PC-3 (cell line): ENCODE data around the gene YY1.

Experiments
- CTCF ChIP-seq: fragments of 300-600 bp; sonication (generic); conservative IDR thresholded peaks from 2 replicates; pipeline ENCODE4 v1.5.1; 2017; ENCODE audit warnings: antibody characterized with exemption, low read depth, mild to moderate bottlenecking, low read length
- EZH2phosphoT487 ChIP-seq: fragments of 300-600 bp; sonication (generic); IDR thresholded peaks from 2 replicates; pipeline ENCODE4 v1.6.1; 2018; ENCODE audit warnings: mild to moderate bottlenecking, antibody characterized with exemption, low read length, borderline replicate concordance

GRCh38 chr14:100302616-100303015, 63.7 kb downstream of the YY1 start:
- no peak for TF ChIP-seq CTCF
- no peak for TF ChIP-seq EZH2phosphoT487
